Stimulated activated CD8-positive, alpha-beta memory T cell treated with anti-CD3 and anti-CD28 coated beads, Interleukin-2, amount 100 ng/mL, for 1 hour (primary cell): ENCODE data around the gene MEGF8.

ENCODE experiments used
- DNase-seq, 2 donors: peaks; one replicate each; pipeline ENCODE4 v3.0.0-alpha.2; 2020; ENCODE audit warnings: low read depth in 2 of 2

Gene MEGF8

DNA sequence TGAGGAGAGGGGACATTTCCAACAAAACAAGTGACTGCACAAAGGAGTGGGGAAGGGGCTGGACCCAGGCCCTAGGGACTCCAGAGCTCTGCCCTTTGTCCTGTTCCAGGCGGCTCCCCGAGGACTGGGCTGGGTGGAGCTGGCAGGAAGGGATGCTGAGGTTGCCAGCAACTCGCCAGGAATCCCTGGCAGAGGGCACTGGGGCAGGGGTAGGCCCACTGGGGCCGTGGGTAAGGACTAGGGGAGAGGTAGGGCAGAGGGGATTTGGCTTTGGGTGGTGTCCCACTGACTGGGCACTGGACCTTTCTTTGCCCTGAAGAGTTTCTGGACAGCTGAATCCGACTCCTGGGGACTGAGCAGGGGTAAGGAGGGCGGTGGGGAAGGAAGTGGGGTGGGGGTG lies 93.9 kb downstream of the MEGF8 start:
- DNase-seq, result no peak

DNA sequence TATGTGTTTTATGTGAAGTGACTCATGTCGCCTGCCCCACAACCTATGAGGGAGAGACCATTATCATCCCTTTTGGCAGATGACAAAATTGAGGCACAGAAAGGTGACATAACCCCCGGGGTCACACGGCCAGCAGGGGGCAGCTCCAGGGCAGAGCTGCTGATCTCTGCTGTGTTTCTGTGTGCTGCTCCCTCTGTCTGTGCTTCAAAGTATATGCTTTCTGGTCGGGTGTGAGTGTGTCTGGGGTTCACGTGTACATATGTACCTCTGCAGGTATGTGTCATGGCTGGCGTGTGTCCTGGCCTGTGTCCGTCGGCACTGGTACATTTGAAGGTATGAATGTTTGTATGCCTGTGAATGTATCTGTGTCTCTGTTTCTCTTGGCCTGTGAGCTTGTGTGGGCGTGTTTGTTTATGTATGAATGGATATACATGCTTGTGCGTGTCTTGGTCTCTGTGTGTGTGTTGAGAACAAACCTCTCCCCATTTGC lies 94.7 kb downstream of the MEGF8 start:
- peak; percentile 40 to 55 for DNase-seq

DNA sequence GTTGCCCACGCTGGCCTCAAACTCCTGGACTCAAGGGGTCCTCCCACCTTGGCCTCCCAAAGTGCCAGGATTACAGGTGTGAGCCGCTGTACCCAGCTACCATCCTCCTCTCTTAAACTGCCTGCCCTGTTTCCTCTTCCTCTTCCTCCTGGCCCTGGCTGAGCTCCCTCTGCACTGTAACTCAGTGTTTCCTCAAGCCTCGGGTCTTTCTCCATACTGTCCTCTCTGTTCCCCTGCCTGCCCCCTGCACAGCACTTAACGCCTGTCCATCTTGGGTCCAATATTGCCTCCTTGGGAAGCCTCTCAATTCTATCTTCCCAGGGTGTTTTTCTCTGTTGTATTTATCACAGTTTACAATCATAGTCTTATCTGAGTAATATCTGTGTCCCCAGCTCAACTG lies 95.7 kb downstream of the MEGF8 start:
- no peak for DNase-seq

DNA sequence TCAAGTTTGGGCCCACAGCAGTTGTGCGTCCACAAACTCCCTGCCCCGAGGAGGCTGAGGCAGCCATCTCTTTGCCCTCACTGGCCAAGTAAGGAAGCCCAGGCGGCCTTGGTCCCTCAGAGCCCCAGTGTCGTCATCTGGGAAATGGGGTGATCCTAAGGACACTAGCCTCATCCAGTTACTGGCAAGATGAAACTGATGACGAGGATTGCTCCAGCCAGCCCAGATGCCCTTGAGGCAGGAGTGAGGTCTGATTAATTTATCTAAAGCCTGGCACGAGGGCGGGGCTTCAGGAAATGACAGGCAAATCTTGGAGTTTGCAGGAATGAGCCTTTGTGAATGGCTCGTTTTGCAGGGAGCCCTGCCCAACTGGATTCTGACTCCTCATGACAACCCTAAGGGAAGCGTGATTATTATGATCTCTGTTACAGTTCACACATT lies 96.2 kb downstream of the MEGF8 start:
- DNase-seq, result no peak

DNA sequence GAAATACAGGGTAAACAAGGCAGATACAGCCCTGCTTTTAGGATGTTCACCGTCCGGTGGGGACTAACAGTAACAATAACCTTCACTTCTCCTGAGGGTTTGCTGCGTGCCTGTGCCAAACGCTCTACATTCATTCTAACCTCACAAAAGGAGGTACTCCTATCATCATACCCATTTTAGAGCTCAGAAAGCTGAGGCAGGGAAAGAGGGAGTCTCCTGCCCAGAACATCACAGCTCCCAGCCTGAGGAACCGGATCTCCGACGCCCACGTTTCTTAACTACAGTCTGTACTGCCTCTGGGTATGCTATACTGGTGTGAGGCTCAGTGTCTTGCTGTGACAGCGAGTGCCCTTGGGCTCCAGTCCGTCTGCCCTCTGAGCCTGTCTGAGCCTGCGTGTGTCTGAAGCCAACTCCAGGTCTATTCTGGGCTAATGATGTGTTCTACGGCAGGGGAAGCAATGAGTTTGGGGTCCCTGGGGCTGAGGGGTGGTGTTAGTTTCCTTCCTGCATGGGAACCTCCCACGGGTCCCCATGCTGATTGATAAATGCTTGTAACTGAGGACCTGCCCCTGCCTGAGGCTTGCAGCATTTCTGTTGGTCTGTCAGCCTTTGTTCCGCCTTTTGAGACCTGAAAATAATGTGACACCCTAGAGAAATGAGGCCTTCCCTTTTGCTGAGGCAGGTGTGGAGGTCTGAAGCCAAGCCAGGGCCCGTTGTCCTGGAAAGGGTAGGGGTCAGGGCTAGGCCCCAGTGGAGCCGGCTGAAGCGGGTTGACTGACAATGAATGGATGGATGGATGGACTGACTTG lies 96.9 kb downstream of the MEGF8 start:
- no peak for DNase-seq

DNA sequence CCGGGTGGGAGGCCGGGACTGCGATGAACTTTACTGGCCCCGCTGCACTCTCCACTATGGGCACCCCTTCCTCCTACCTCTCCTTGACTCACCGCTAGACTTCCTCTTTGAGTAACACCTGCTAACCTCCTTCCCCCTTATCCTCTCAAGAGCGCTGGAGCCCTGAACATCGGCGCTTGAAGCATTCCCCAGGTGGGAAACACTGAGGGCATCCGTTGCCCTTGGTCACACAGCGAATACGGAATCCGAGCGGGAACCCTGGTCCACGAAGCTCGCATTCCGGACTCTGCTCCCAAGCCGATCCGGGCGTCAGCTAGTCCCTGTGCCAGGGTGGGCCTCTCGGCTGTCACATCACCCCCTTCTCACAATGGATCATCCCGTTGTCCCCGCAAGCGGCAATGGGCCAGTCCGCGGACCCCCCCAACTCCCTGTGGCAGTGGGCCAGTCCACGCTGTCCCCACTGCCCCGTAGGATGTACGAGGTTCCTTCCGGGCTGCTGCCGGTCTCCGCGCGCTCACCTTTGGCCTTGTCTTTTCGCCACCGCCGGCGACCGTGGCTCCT lies 97.5 kb downstream of the MEGF8 start:
- DNase-seq, result peak in 1 of 2 donors; percentile 34

DNA sequence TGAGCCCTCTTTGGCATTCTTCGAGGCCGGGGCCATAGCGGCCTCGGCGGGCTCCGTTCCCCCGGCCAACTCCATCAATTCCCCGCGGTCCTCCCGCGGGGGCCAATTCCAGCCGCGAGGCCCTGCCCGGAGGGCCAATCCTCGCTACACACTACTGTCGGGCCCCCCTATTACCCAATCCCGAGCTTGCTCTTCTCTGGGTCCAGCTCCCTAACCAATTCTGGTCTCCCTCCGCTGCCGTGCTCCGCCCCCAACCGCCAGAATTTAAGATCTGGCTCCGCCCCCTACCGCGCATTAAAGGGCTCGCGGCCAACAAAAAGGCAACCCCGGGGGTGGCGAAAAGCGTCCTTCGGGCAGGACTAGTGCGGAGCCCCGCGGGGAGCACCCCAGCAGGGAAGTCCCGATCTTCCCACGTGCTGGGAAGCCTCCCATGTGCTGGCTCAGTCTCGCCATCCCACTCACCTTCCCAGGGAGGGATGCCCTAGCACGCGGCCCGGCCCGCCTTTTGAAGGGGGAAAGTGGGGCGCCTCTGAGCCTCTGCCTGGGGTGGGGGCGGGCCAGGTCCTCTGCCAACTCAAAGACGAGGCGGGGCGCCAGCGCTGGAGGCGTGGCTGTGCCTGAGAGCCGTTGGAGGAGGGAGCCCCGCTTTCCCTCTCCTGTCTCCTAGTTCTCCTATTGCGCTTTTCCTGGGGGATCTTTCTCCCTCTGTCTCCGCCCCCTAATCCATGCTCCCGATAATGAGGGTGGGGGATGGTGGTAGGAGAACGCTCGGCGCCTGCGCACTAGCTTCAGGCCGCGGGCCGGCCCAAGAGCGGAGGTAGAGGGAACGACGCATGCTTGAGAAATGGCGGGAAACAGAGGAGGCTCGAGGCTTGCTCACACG lies 98.3 kb downstream of the MEGF8 start:
- DNase-seq, result peak; percentile 86 to 87

DNA sequence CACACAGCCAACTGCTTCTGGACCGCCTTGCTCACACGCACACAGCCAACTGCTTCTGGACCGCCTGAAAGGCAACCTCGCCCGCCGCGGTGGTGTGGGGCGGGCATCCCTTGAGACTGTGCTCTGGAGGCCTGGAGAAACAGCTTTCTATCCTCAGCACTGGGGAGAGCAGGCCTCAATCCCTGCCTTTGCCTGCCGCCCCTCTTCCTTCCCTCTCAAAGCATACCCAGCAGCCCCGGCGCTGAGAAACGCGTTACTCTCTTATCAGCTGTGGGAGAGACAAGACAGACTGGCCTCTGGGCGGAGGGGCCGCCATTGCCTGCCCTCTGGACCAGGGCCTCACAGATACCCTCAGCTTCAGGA lies 98.9 kb downstream of the MEGF8 start:
- DNase-seq, result no peak

DNA sequence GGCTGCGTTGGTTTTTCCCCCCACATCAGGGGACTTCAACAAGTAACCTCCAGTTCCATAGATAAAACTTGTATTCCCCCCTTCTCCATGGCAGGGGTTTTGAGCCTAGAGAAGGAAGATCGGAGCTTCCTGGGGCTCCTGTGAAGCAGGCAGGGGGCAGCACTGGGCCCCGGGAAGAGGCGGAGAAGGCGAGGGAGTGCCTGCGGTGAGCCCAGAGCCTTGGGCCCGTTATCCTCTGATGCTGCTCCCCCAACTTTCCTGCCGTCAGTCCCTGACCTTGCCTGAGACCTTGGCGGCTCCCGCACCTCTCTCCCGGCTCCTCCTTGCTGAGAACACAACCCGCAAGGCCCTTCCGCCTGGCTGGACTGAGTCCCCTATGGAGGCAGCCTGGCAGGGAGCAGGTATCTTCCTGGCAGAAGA lies 99.3 kb downstream of the MEGF8 start:
- no peak for DNase-seq

DNA sequence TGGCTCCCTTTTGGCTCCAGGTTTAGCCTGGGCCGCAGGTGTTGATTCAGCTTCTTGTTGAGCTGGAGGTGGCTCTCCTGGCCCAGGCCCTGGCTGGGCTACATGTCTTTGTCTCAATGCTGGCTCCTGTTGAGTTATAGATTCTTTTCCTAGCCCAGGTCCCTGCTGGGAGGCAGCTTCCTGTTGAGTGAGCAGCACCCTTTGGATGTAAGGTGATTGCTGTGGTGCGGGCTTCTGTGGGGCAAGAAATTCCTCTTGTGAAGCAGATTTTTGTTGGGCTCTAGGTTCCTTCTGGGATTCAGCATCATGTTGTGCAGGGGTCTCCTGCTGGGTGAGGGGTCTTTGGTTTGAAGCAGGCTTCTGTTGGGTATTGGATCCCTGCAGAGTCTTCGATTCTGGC lies 101.2 kb downstream of the MEGF8 start:
- DNase-seq, result no peak

DNA sequence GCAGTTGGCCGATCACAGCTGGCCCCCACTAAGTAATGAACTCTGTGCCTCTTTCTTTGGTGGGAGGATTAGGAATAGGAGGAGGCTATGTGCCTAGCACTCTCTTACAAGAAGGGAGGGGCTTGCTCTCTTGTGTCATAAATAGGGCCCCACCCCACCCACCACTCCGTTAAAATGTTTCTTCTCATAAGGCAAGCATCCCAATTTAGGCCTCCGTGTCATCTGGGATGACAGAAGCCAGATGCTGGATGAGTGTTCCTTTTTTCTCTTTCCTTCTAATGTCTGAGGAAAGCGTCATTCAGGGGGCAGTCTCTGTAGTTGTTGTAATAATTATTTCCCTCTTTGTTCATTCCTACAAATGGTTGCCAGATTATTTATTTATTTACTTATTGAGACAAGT lies 101.9 kb downstream of the MEGF8 start, which contains the start of gene LIPE:
Gene LIPE (minus strand): TSS at position 76 of the 400 bp plus-strand sequence. CDS start 239 bp downstream, outside the sequence.
- no peak for DNase-seq
